C4-2B (cell line): ENCODE data around the gene DLGAP1.
"Not testable (repeated sequence)": the region's sequence is repeated elsewhere in the genome, so short reads cannot be mapped to it uniquely, and the experiment has no call there.

ENCODE experiments used
- H3K27ac ChIP-seq: fragments of 450-650 bp; 2 replicates; pipeline ENCODE4 v1.5.1; 2017
- CTCF ChIP-seq: fragments of 450-650 bp; conservative IDR thresholded peaks from 2 replicates; pipeline ENCODE4 v1.5.1; 2017; ENCODE audit warnings: mild to moderate bottlenecking
- ZFX ChIP-seq: fragments of 450-650 bp; IDR thresholded peaks from 2 replicates; pipeline ENCODE4 v1.6.1; 2017

DLGAP1 gene

DNA sequence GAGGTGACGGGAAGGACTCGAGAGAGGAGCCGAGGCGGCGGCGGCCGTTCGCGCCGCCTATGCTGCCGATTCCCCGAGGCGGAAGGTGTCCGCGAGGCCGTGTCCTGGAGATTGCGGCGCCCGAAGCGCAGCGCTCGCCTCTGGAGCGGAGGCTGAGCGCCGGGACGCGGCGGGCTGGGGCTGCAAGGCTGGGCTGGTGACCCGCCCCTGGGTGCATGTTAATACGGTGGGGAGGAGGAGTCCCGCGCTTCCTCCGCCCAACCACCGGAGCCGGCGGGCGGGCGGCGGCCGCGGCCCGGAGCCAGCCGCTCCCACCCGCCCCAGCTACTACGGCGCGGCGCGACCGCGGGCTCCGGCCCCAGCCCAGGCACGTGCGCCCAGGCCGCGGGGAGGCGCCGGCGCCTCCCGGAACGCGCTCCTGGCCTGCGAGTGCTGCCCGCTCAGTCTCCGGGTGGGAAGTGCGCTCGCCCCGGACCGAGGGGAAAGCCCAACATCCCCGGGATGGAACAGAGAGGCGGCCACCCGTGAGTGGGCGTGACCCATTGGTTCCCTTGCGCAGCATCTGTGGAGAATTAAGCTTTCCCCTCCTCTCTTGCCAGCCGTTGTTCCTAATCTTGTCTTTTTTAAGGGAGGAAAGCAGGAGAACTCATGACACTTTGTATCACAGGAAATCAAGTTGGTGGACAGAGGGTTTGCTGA is at the start of gene DLGAP1:
Gene DLGAP1 (minus strand): TSS at position 195 of the 699 bp plus-strand sequence.
- TF ChIP-seq CTCF (no peak; the same call in none of the 2 replicates), ZFX (no peak)
- H3K27ac ChIP-seq: no peak within 1 kb of the TSS

- H3K27ac ChIP-seq: not testable (repeated sequence)
These were observed 39.7 kb upstream of the DLGAP1 start for GRCh38 chr18:4494703-4495284.

DNA sequence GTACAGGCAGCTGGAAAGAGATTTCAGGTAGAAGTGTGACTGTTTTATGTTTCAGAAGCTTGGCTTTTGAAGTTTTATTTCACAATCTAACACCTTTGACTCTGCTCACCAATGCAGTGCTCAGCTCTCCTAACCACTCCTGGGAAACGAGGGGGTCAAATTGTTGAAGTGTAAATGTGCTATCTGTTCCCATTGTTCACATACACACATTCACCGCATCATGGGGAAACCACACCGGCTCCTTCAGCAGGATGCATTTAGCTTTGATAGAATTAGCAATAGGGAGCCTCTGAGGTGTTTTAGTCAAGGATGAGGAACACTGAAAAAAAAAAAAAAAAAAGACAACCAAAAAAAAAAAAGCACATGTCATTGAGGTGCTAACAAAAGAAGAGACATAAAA is 13.4 kb upstream of the DLGAP1 start:
- no peak overlapping the region for H3K27ac ChIP-seq
- TF ChIP-seq CTCF: no peak
- no peak for TF ChIP-seq ZFX

DNA sequence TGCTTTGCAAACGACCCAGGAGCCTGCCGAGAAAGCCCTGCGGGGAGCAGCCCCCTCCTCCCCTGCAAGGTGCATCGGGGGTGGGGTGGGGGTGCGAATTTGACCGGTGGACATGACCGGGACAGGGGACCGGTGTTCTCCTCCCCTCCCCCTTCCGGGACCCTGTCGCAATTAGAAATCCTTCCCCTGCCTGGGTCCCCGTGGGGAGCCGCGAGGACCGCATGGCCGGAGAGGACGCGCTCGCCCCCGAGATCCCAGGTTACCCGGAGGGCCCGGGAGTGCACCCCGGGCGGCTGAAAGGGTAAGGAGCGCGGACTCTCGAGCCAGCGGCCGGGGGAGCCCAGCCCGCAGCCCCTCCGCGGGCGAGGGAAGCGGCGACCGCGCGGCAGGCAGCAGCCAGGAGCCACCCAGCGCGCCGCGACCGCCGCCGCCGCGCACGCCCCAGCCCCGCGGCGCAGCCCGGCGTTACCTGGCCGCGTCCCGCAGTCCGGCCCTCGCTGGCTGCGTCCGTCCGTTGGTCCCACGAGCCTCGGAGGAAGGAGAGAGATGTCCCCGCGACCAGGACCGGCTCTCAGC is 482 bp downstream of the DLGAP1 start:
- no peak overlapping the region for H3K27ac ChIP-seq
- no peak for TF ChIP-seq CTCF

DNA sequence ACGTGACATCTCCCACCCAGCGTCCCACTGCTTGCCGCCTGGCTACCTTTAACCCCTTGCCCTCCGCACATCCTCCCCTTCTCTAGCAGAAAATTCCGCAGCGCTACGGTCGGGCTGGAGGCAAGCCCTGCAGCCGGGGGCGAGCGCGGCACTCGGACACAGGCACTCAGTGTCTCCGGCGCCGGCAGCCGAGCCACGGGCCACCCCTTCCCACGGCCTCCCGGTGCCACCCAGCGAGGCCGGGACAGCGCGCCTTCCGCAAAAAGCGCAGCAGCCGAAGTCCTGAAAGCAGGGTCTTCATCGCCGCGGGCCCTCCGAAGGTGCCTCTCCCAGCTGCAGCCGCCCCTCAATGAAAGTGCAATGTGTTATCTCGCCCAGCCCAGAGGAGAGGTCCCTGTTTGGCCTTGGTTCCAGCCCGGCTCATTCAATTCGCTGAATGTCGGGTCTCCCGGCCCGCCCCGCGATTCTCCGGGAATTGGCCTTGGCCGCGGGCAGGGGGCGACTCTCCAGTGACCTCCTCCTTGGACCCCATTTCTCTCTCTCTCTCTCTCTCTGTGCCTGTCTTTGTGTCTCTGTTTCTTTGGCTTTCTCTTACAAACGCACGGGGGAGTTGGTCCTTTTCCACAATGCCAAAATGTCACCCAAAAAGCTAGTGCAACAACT is 1.1 kb downstream of the DLGAP1 start:
- no peak overlapping the region for H3K27ac ChIP-seq
- TF ChIP-seq ZFX: no peak
- TF ChIP-seq CTCF: no peak

DNA sequence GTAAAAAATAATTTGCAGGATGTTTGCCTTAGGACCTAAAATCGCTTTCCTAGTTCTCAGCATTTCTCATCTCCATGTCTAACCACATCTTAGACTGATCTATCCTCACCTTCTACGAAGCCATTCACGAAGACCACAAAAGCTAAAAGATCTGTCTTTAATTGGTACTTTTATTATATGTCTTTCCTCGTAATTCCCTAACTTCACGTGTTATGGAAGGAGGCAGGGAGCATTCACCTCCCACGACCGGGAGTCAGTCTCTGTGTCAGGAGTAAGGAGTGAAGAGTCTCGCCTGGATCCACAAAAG is 1.6 kb downstream of the DLGAP1 start:
- no peak overlapping the region for H3K27ac ChIP-seq
- no peak for TF ChIP-seq ZFX
- TF ChIP-seq CTCF: no peak

DNA sequence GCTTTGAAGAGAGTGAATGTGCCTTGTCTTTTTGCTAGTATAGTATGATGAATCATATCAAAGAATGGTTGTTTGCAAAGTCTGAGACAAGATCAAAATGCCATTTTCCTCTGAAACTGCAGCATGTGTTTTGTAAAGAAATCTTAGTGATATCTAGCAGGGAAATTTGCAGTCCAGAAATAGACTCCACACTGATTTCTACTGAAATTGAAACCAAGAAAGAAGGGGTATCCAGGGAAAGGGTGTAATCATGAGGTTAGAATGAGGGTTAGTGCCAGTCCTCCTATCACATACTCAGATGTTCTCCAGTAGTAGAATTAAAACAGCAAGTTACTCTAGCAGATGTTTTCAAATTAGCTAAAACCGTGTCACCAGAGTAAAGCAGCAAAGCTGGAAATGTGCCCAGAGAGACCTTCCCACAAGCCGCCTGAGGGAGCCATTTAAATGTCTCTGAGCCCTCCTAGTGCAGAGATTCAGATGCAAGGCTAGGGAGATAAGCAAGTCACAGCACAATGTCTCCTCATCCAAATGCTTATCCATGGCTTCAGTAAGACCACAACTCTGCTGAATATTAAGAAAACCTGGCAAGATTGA is 4.9 kb downstream of the DLGAP1 start:
- H3K27ac ChIP-seq: no peak overlapping the region
- TF ChIP-seq CTCF (no peak), ZFX (no peak)
